Stimulated activated CD8-positive, alpha-beta memory T cell treated with anti-CD3 and anti-CD28 coated beads, Interleukin-7, amount 100 ng/mL, for 4 hours (primary cell): ENCODE measurements around the gene DDAH2.

Source experiments
- DNase-seq, 2 donors: peaks; one replicate each; pipeline ENCODE4 v3.0.0-alpha.2; 2020; ENCODE audit warnings: low read depth in 2 of 2

The DDAH2 gene

GRCh38 chr6:31728767-31729514 is at the start of gene DDAH2:
TSS of gene DDAH2 (minus strand) at chr6:31729299. CDS start at chr6:31729161, 138 bp downstream.
- no peak for DNase-seq

GRCh38 chr6:31778193-31778592 is 49.1 kb upstream of the DDAH2 start:
- no peak for DNase-seq

GRCh38 chr6:31777667-31778050 is 48.6 kb upstream of the DDAH2 start:
- no peak for DNase-seq

- peak; percentile 67 to 81 for DNase-seq
Observed at GRCh38 chr6:31776989-31777666, 48.0 kb upstream of the DDAH2 start, which contains the start of gene VWA7. TSS of gene VWA7 (minus strand) at chr6:31777328. CDS start at chr6:31776779, 549 bp downstream.

- DNase-seq, result no peak
Observed at GRCh38 chr6:31776485-31776988, 47.4 kb upstream of the DDAH2 start.

- DNase-seq, result no peak
Observed at GRCh38 chr6:31775633-31776484, 46.8 kb upstream of the DDAH2 start.

- no peak for DNase-seq
Observed at GRCh38 chr6:31775184-31775583, 46.1 kb upstream of the DDAH2 start.

- peak; percentile 28 to 35 for DNase-seq
Observed at GRCh38 chr6:31771992-31772358, 42.9 kb upstream of the DDAH2 start.

- DNase-seq, result no peak
Observed at GRCh38 chr6:31770860-31771259, 41.8 kb upstream of the DDAH2 start.

- DNase-seq, result peak; percentile 60 to 64
Observed at GRCh38 chr6:31769684-31770371, 40.7 kb upstream of the DDAH2 start.

GRCh38 chr6:31768363-31769257 is 39.5 kb upstream of the DDAH2 start:
- no peak for DNase-seq

GRCh38 chr6:31767096-31767645 is 38.1 kb upstream of the DDAH2 start:
- no peak for DNase-seq

GRCh38 chr6:31765910-31766794 is 37.1 kb upstream of the DDAH2 start:
- DNase-seq, result no peak

- no peak for DNase-seq
Observed at GRCh38 chr6:31765559-31765909, 36.4 kb upstream of the DDAH2 start.

GRCh38 chr6:31764198-31764597 is 35.1 kb upstream of the DDAH2 start:
- DNase-seq, result no peak

- DNase-seq, result no peak
Observed at GRCh38 chr6:31763619-31763940, 34.5 kb upstream of the DDAH2 start.

- no peak for DNase-seq
Observed at GRCh38 chr6:31762878-31763618, 33.9 kb upstream of the DDAH2 start.

GRCh38 chr6:31762356-31762755 is 33.3 kb upstream of the DDAH2 start, which contains the start of gene SAPCD1:
TSS of gene SAPCD1 (plus strand) at chr6:31762656. CDS start at chr6:31763055, 399 bp downstream.
- no peak for DNase-seq

- no peak for DNase-seq
Observed at GRCh38 chr6:31761343-31761742, 32.2 kb upstream of the DDAH2 start.
